D721Med (cell line): ENCODE results near the gene BMP6.

Source experiments
- DNase-seq: peaks from one replicate; pipeline ENCODE4 v3.0.0; 2011; ENCODE audit warnings: low spot score; ENCODE audit not compliant: insufficient read length
- FAIRE-seq: peaks from 2 replicates; lab custom pipeline; 2011; peaks lifted over from hg19 to GRCh38; lab: Jason Lieb, UNC
- TF ChIP-seq, protein P1 (sequence below): IDR thresholded peaks from 2 replicates; pipeline ENCODE4 v1.5.1; 2012; ENCODE audit warnings: mild to moderate bottlenecking, control low read depth; ENCODE audit not compliant: insufficient read depth; ENCODE audit errors: missing control alignments

The BMP6 gene

GRCh38 chr6:7912736-7913517, 187.0 kb downstream of the BMP6 start:
- TF ChIP-seq, protein P1, sequence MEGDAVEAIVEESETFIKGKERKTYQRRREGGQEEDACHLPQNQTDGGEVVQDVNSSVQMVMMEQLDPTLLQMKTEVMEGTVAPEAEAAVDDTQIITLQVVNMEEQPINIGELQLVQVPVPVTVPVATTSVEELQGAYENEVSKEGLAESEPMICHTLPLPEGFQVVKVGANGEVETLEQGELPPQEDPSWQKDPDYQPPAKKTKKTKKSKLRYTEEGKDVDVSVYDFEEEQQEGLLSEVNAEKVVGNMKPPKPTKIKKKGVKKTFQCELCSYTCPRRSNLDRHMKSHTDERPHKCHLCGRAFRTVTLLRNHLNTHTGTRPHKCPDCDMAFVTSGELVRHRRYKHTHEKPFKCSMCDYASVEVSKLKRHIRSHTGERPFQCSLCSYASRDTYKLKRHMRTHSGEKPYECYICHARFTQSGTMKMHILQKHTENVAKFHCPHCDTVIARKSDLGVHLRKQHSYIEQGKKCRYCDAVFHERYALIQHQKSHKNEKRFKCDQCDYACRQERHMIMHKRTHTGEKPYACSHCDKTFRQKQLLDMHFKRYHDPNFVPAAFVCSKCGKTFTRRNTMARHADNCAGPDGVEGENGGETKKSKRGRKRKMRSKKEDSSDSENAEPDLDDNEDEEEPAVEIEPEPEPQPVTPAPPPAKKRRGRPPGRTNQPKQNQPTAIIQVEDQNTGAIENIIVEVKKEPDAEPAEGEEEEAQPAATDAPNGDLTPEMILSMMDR, result no peak
- DNase-seq (no peak), FAIRE-seq (no peak)

DNA sequence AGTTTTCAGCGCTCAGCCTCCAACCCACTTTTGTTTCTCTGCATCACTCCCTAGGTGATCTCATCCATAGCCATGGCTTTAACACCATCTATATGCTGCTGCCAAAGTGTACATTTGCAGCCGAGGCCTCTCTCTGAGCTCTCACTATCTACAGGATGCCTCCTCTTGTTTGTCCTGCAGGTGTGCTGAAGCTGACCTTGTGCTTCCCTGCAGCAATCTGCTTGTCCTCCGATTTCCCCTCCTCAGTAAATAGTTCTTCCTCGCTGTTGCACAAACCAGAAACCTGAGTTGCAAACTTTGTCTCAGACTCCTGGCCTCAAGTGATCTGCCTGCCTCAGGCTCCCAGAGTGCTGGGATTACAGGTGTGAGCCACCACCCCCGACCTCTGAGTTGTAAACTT, 188.4 kb downstream of the BMP6 start:
- FAIRE-seq, result no peak
- TF ChIP-seq, protein P1, result no peak

GRCh38 chr6:7914991-7915789, 189.3 kb downstream of the BMP6 start:
- DNase-seq (no peak), FAIRE-seq (no peak)
- TF ChIP-seq, protein P1, result no peak

More for the DNA sequence above, 188.4 kb downstream of the BMP6 start:
- DNase-seq, result no peak

GRCh38 chr6:7916959-7917358, 191.1 kb downstream of the BMP6 start:
- TF ChIP-seq, protein P1, result no peak
- FAIRE-seq (no peak), DNase-seq (no peak)

GRCh38 chr6:7917729-7918128, 191.8 kb downstream of the BMP6 start:
- no peak for DNase-seq

GRCh38 chr6:7918403-7918802, 192.5 kb downstream of the BMP6 start:
- FAIRE-seq (no peak), DNase-seq (no peak)
- TF ChIP-seq, protein P1, result no peak

More at GRCh38 chr6:7917729-7918128, 191.8 kb downstream of the BMP6 start:
- FAIRE-seq, result no peak
- TF ChIP-seq, protein P1, result no peak

GRCh38 chr6:7919871-7920270, 194.0 kb downstream of the BMP6 start:
- DNase-seq, result no peak
- no peak for FAIRE-seq
- TF ChIP-seq, protein P1, result no peak
